H9 (cell line): Measurements from ENCODE around the gene ERP44. TPM values are rescaled to one million over a fixed set of nuclear protein-coding genes. Genes with fewer than 3 reads are reported as not detected.

Experiments
- DNase-seq: peaks from one replicate; pipeline ENCODE4 v3.0.0-alpha.2; 2017
- H2AFZ ChIP-seq: one replicate; pipeline ENCODE4 v1.6.1; 2013; ENCODE audit warnings: mild to moderate bottlenecking, low read length, control low read depth, moderate library complexity
- H2AK5ac ChIP-seq: 2 replicates; pipeline ENCODE4 v1.6.1; 2013; ENCODE audit warnings: low read length, control low read depth, mixed read lengths; ENCODE audit not compliant: insufficient read length
- H2BK120ac ChIP-seq: one replicate; pipeline ENCODE4 v1.6.1; 2013; ENCODE audit warnings: low read depth, mild to moderate bottlenecking, low read length, control low read depth, inconsistent platforms; ENCODE audit not compliant: poor library complexity, severe bottlenecking
- H2BK12ac ChIP-seq: 2 replicates; pipeline ENCODE4 v1.6.1; 2013; ENCODE audit warnings: low read length, control low read depth, mixed read lengths, low read depth; ENCODE audit not compliant: insufficient read length
- H2BK15ac ChIP-seq: 2 replicates; pipeline ENCODE4 v1.6.1; 2013; ENCODE audit warnings: low read depth, low read length, control low read depth
- H2BK20ac ChIP-seq: one replicate; pipeline ENCODE4 v1.6.1; 2013; ENCODE audit warnings: low read depth, mild to moderate bottlenecking, low read length, control low read depth, inconsistent platforms; ENCODE audit not compliant: poor library complexity, severe bottlenecking
- H2BK5ac ChIP-seq: 2 replicates; pipeline ENCODE4 v1.6.1; 2013; ENCODE audit warnings: low read length, control low read depth, mixed read lengths; ENCODE audit not compliant: insufficient read length
- H3K14ac ChIP-seq: 2 replicates; pipeline ENCODE4 v1.6.1; 2013; ENCODE audit warnings: low read length, control low read depth; ENCODE audit not compliant: insufficient read depth
- H3K18ac ChIP-seq: 2 replicates; pipeline ENCODE4 v1.6.1; 2013; ENCODE audit warnings: low read depth, mild to moderate bottlenecking, mixed read lengths, low read length, control low read depth; ENCODE audit not compliant: insufficient read length
- H3K23ac ChIP-seq: 2 replicates; pipeline ENCODE4 v1.6.1; 2013; ENCODE audit warnings: low read length, control low read depth, mixed read lengths, low read depth; ENCODE audit not compliant: insufficient read length
- H3K23me2 ChIP-seq: 2 replicates; pipeline ENCODE4 v1.6.1; 2013; ENCODE audit warnings: low read depth, mild to moderate bottlenecking, mixed read lengths, low read length, control low read depth; ENCODE audit not compliant: insufficient read length, poor library complexity, severe bottlenecking
- H3K27ac ChIP-seq: 2 replicates; pipeline ENCODE4 v1.5.1; 2013; ENCODE audit warnings: low read length, control low read depth, mixed read lengths, low read depth; ENCODE audit not compliant: insufficient read length
- H3K27me3 ChIP-seq: 2 replicates; pipeline ENCODE4 v1.6.1; 2013; ENCODE audit warnings: low read length, control low read depth, inconsistent platforms; ENCODE audit not compliant: insufficient read depth
- H3K4ac ChIP-seq: 2 replicates; pipeline ENCODE4 v1.6.1; 2013; ENCODE audit warnings: low read depth, mild to moderate bottlenecking, control low read depth, inconsistent platforms, low read length, moderate library complexity
- H3K4me1 ChIP-seq: 2 replicates; pipeline ENCODE4 v1.6.1; 2013; ENCODE audit warnings: low read length, control low read depth, inconsistent platforms; ENCODE audit not compliant: insufficient read depth
- H3K4me2 ChIP-seq: 2 replicates; pipeline ENCODE4 v1.6.1; 2013; ENCODE audit warnings: low read length, control low read depth, mixed read lengths; ENCODE audit not compliant: insufficient read length, insufficient read depth
- H3K56ac ChIP-seq: 2 replicates; pipeline ENCODE4 v1.6.1; 2013; ENCODE audit warnings: low read depth, mild to moderate bottlenecking, mixed read lengths, low read length, control low read depth; ENCODE audit not compliant: insufficient read length
- H3K79me1 ChIP-seq: 2 replicates; pipeline ENCODE4 v1.6.1; 2013; ENCODE audit warnings: low read depth, mild to moderate bottlenecking, moderate library complexity, low read length, control low read depth, inconsistent platforms; ENCODE audit not compliant: insufficient read depth, poor library complexity, severe bottlenecking
- H3K79me2 ChIP-seq: 2 replicates; pipeline ENCODE4 v1.6.1; 2013; ENCODE audit warnings: low read length, control low read depth, inconsistent platforms; ENCODE audit not compliant: insufficient read depth
- H3K9ac ChIP-seq: 2 replicates; pipeline ENCODE4 v1.6.1; 2013; ENCODE audit warnings: low read length, control low read depth, mixed read lengths; ENCODE audit not compliant: insufficient read length; ENCODE audit errors: extremely low read depth
- H3K9me3 ChIP-seq: one replicate; pipeline ENCODE4 v1.6.1; 2013; ENCODE audit warnings: low read depth, low read length, inconsistent platforms; ENCODE audit not compliant: control insufficient read depth
- H3T11ph ChIP-seq: one replicate; pipeline ENCODE4 v1.6.1; 2013; ENCODE audit warnings: mild to moderate bottlenecking, low read length, control low read depth, inconsistent platforms
- H4K20me1 ChIP-seq: one replicate; pipeline ENCODE4 v1.6.1; 2013; ENCODE audit not compliant: control insufficient read depth, insufficient read length, insufficient read depth
- H4K5ac ChIP-seq: 2 replicates; pipeline ENCODE4 v1.6.1; 2013; ENCODE audit warnings: low read depth, mild to moderate bottlenecking, mixed read lengths, low read length, control low read depth; ENCODE audit not compliant: insufficient read length
- H4K8ac ChIP-seq: replicated peaks from 2 replicates; pipeline ENCODE4 v1.6.1; 2013; ENCODE audit warnings: low read length, control low read depth, mixed read lengths, low read depth; ENCODE audit not compliant: insufficient read length
- H4K91ac ChIP-seq: 2 replicates; pipeline ENCODE4 v1.6.1; 2013; ENCODE audit warnings: low read depth, mild to moderate bottlenecking, moderate library complexity, mixed read lengths, low read length, control low read depth; ENCODE audit not compliant: insufficient read length
- H3K27ac Mint-ChIP-seq, 3 experiments: 2 replicates in 2 of 3; 3 replicates in 1 of 3; pipeline ENCODE4 v1.8.0; 2020 to 2021; ENCODE audit warnings: mixed read lengths in 3 of 3, mild to moderate bottlenecking in 1 of 3, moderate library complexity in 1 of 3
- H3K27me3 Mint-ChIP-seq: 2 replicates; pipeline ENCODE4 v1.8.0; 2021; ENCODE audit warnings: low read depth, mild to moderate bottlenecking, moderate library complexity, mixed read lengths
- H3K36me3 Mint-ChIP-seq, 3 experiments: 2 replicates in 2 of 3; 3 replicates in 1 of 3; pipeline ENCODE4 v1.8.0; 2020 to 2021; ENCODE audit warnings: low read depth in 3 of 3, mixed read lengths in 3 of 3; ENCODE audit not compliant: insufficient read depth in 1 of 3
- H3K4me1 Mint-ChIP-seq, 2 experiments: 2 replicates each; pipeline ENCODE4 v1.8.0; 2020; ENCODE audit warnings: mixed read lengths in 2 of 2
- H3K4me3 Mint-ChIP-seq, 2 experiments: 2 replicates in 1 of 2; 3 replicates in 1 of 2; pipeline ENCODE4 v1.8.0; 2020 to 2021; ENCODE audit warnings: mild to moderate bottlenecking in 2 of 2, mixed read lengths in 2 of 2, moderate library complexity in 1 of 2
- H3K9me3 Mint-ChIP-seq, 2 experiments: 2 replicates in 1 of 2; 3 replicates in 1 of 2; pipeline ENCODE4 v1.8.0; 2020; ENCODE audit warnings: mild to moderate bottlenecking in 2 of 2, mixed read lengths in 2 of 2, moderate library complexity in 1 of 2
- WGBS: extraction: QIAGEN DNeasy Blood & Tissue Kit; methylation state at CpG from one replicate; pipeline ENCODE4 v1.1.7; 2013; ENCODE audit warnings: missing lambda C conversion rate, low lambda C conversion rate, mixed read lengths; ENCODE audit not compliant: insufficient read length; ENCODE audit errors: extremely low coverage; 5-methylcytosine and 5-hydroxymethylcytosine counted together
- total RNA-seq: library from RNA; stranded (reverse); gene quantifications from 2 replicates; pipeline ENCODE4 v1.2.1, GENCODE V29; 2021
- TF ChIP-seq, protein P1 (sequence below): fragments of 200-600 bp; sonication (generic); conservative IDR thresholded peaks from 3 replicates; pipeline ENCODE4 v1.8.0; 2021; ENCODE audit warnings: antibody characterized with exemption, mild to moderate bottlenecking

ERP44 gene
- total RNA-seq, 1 experiment from 2014 or later = 15.4 TPM

DNA sequence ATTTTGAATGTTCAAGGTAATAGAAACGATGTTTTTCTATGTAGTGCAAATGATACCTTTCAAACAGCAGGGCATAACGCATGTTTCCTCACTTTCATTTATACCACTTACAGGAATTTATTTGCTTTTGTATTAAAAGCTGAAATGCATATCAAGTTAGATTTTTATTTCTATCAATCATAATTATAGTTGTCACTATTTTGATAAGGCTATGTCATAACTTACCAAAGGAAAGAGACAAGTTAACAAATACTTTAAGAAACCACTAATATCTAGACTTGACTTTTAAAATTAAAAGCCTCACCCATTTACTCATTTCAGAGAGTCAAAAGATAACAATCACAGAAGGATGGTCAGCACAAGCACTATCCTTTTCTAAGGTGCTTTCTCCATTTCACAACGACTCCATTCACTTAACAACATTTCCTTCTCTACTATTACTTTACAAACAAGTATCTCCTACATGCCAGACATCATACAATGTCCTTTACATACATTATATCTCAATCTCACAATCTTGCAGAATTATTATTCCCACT lies 12.6 kb downstream of the ERP44 start:
- Histone ChIP-seq H2BK120ac (no peak overlapping the region), H3K23me2 (no peaks in the 10 kb centered on the region), H3K4me1 (peaks cover 2% of the 10 kb centered on the region; the same call in 1 of the 2 replicates), H2BK20ac (no peak overlapping the region), H3T11ph (no peak overlapping the region), H4K91ac (no peak overlapping the region), H2AK5ac (no peak overlapping the region), H3K9ac (no peak overlapping the region), H3K56ac (no peak overlapping the region), H3K14ac (no peak overlapping the region), H4K8ac (no peak overlapping the region), H2AFZ (no peak overlapping the region), H3K79me1 (no peaks in the 10 kb centered on the region), H2BK15ac (no peak overlapping the region), H3K4ac (no peak overlapping the region), H3K79me2 (0 out of 2 replicates have a peak, but pooled peaks cover 1% of the 10 kb centered on the region), H3K23ac (no peak overlapping the region), H3K27ac (no peak overlapping the region), H2BK12ac (no peak overlapping the region), H3K9me3 (no peaks in the 10 kb centered on the region), H3K27me3 (no peaks in the 10 kb centered on the region), H2BK5ac (no peak overlapping the region), H3K18ac (no peak overlapping the region), H4K5ac (no peak overlapping the region), H3K4me2 (no peak overlapping the region), H4K20me1 (no peaks in the 10 kb centered on the region)
- Mint-ChIP-seq H3K27me3 (no peaks in the 10 kb centered on the region), H3K4me3 (no peak overlapping the region), H3K36me3 (no peaks in the 10 kb centered on the region), H3K4me1 (peaks cover 17 to 27% of the 10 kb centered on the region in 2 experiments), H3K9me3 (no peaks in the 10 kb centered on the region), H3K27ac (peak overlapping the region in 1 of 3 experiments; percentile 21; a peak in 2 of 7 replicates)
- WGBS = 100% methylated on average over 1 of the region's 3 CpGs
- DNase-seq = no peak
- TF ChIP-seq, protein P1, sequence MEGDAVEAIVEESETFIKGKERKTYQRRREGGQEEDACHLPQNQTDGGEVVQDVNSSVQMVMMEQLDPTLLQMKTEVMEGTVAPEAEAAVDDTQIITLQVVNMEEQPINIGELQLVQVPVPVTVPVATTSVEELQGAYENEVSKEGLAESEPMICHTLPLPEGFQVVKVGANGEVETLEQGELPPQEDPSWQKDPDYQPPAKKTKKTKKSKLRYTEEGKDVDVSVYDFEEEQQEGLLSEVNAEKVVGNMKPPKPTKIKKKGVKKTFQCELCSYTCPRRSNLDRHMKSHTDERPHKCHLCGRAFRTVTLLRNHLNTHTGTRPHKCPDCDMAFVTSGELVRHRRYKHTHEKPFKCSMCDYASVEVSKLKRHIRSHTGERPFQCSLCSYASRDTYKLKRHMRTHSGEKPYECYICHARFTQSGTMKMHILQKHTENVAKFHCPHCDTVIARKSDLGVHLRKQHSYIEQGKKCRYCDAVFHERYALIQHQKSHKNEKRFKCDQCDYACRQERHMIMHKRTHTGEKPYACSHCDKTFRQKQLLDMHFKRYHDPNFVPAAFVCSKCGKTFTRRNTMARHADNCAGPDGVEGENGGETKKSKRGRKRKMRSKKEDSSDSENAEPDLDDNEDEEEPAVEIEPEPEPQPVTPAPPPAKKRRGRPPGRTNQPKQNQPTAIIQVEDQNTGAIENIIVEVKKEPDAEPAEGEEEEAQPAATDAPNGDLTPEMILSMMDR = no peak
